ENCODE data around the gene NRAS. TPM values are rescaled to one million over a fixed set of nuclear protein-coding genes. Genes with fewer than 3 reads are reported as not detected.

NRAS gene
- total and polyA plus RNA-seq, 9 of the 15 experiments (the other 6 are each of a cell fraction or from before 2014, with no cell fraction given): 40.7 to 94.5 (median 75.4) TPM

DNA sequence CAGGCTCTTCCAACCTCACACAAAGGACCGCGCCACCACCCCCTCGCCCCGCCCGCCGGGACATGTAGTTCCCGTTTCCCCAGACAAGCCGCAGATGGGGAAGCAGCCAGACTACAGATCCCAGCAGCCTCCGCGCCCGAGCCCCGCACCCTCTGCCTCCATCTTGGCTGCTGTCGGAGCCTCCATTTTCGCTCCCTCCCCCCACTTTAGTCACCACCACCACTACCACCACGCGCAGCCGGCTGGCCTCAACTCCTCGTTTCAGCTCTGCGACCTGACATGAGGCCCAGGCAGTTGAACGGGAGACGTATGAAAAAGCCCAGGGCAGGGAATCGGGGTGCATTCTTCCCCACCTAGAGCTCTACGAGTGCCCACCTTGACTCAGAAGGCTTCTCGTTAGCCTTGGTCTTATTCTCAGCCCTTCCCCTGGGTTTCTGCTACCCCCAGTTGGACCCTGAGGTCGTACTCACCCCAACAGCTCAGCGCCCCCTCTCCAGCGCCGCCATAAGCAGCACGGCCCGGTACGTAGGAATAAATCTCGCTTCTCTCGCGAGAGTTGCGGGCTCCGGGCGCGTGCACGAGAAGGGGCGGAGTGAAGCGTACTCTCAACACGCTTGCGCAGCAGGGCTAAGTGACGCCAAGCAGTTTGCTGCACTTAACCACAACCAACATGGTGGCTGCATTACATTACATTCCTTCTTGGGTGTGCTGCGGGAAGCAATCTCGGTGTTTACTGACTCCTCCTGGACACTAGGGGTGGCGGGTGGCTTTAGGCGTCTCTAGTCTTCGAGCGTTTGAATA is 41.1 kb upstream of the NRAS start, which contains the start of gene CSDE1 (continued):
- peak; percentile 61; the same call in 1 of the 2 replicates for TF ChIP-seq ARID1B (IDR thresholded peaks at IDR 0.05)
- peak; percentile 60; the same call in 1 of the 2 replicates for TF ChIP-seq DMBX1 (CRISPR knock-in tag; IDR thresholded peaks at IDR 0.05; ENCODE audit: borderline replicate concordance)
- TF ChIP-seq RBM22 (IDR thresholded peaks at IDR 0.05; ENCODE audit: low read depth, low read length, poor library complexity, severe bottlenecking): no peak
- TF ChIP-seq BCL6 (CRISPR knock-in tag; IDR thresholded peaks at IDR 0.05): no peak
- TF ChIP-seq NBN (IDR thresholded peaks at IDR 0.05; ENCODE audit: low read depth): peak; percentile 82; the same call in 1 of the 2 replicates
- TF ChIP-seq JUN (IDR thresholded peaks at IDR 0.05; ENCODE audit: borderline replicate concordance, low read depth, low read length): peak; percentile 62
- TF ChIP-seq JUN (CRISPR knock-in tag; IDR thresholded peaks at IDR 0.05; ENCODE audit: borderline replicate concordance): no peak
- no peak for TF ChIP-seq GATA2 (CRISPR knock-in tag; IDR thresholded peaks at IDR 0.05)
- TF ChIP-seq RFX1 (IDR thresholded peaks at IDR 0.05): no peak
- TF ChIP-seq, protein P1, sequence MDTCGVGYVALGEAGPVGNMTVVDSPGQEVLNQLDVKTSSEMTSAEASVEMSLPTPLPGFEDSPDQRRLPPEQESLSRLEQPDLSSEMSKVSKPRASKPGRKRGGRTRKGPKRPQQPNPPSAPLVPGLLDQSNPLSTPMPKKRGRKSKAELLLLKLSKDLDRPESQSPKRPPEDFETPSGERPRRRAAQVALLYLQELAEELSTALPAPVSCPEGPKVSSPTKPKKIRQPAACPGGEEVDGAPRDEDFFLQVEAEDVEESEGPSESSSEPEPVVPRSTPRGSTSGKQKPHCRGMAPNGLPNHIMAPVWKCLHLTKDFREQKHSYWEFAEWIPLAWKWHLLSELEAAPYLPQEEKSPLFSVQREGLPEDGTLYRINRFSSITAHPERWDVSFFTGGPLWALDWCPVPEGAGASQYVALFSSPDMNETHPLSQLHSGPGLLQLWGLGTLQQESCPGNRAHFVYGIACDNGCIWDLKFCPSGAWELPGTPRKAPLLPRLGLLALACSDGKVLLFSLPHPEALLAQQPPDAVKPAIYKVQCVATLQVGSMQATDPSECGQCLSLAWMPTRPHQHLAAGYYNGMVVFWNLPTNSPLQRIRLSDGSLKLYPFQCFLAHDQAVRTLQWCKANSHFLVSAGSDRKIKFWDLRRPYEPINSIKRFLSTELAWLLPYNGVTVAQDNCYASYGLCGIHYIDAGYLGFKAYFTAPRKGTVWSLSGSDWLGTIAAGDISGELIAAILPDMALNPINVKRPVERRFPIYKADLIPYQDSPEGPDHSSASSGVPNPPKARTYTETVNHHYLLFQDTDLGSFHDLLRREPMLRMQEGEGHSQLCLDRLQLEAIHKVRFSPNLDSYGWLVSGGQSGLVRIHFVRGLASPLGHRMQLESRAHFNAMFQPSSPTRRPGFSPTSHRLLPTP (IDR thresholded peaks at IDR 0.05; ENCODE audit: borderline replicate concordance, extremely low read depth, insufficient read length): peak; percentile 47
- TF ChIP-seq, protein P2, sequence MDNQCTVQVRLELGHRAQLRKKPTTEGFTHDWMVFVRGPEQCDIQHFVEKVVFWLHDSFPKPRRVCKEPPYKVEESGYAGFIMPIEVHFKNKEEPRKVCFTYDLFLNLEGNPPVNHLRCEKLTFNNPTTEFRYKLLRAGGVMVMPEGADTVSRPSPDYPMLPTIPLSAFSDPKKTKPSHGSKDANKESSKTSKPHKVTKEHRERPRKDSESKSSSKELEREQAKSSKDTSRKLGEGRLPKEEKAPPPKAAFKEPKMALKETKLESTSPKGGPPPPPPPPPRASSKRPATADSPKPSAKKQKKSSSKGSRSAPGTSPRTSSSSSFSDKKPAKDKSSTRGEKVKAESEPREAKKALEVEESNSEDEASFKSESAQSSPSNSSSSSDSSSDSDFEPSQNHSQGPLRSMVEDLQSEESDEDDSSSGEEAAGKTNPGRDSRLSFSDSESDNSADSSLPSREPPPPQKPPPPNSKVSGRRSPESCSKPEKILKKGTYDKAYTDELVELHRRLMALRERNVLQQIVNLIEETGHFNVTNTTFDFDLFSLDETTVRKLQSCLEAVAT (IDR thresholded peaks at IDR 0.05): peak; percentile 81 to 91
- no peak for TF ChIP-seq ZNF146 (CRISPR knock-in tag; IDR thresholded peaks at IDR 0.05; ENCODE audit: unreplicated experiment)
- TF ChIP-seq MYBL2 (IDR thresholded peaks at IDR 0.05; ENCODE audit: low read depth): no peak
- no peak for TF ChIP-seq MYBL2 (CRISPR knock-in tag; IDR thresholded peaks at IDR 0.05; ENCODE audit: borderline replicate concordance)
- no peak for TF ChIP-seq PCBP2 (IDR thresholded peaks at IDR 0.05; ENCODE audit: low read depth, low read length, poor library complexity, severe bottlenecking)
- peak; percentile 96 for TF ChIP-seq POLR2H (tag; IDR thresholded peaks at IDR 0.05; ENCODE audit: low read depth)
- TF ChIP-seq ASH1L (IDR thresholded peaks at IDR 0.05; ENCODE audit: borderline replicate concordance, low read depth, partially characterized antibody): peak; percentile 27
- TF ChIP-seq SRSF9 (IDR thresholded peaks at IDR 0.05; ENCODE audit: borderline replicate concordance, low read depth, low read length): no peak
- TF ChIP-seq, protein P3, sequence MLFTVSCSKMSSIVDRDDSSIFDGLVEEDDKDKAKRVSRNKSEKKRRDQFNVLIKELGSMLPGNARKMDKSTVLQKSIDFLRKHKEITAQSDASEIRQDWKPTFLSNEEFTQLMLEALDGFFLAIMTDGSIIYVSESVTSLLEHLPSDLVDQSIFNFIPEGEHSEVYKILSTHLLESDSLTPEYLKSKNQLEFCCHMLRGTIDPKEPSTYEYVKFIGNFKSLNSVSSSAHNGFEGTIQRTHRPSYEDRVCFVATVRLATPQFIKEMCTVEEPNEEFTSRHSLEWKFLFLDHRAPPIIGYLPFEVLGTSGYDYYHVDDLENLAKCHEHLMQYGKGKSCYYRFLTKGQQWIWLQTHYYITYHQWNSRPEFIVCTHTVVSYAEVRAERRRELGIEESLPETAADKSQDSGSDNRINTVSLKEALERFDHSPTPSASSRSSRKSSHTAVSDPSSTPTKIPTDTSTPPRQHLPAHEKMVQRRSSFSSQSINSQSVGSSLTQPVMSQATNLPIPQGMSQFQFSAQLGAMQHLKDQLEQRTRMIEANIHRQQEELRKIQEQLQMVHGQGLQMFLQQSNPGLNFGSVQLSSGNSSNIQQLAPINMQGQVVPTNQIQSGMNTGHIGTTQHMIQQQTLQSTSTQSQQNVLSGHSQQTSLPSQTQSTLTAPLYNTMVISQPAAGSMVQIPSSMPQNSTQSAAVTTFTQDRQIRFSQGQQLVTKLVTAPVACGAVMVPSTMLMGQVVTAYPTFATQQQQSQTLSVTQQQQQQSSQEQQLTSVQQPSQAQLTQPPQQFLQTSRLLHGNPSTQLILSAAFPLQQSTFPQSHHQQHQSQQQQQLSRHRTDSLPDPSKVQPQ (CRISPR knock-in tag; IDR thresholded peaks at IDR 0.05; ENCODE audit: borderline replicate concordance): no peak; the same call in 1 of the 2 replicates
- TF ChIP-seq KDM2B (CRISPR knock-in tag; IDR thresholded peaks at IDR 0.05): no peak
- TF ChIP-seq NCOR1 (IDR thresholded peaks at IDR 0.05): 0 out of 2 replicates have a peak, but pooled peaks have one; percentile 5
